Osteoblast (primary cell): ENCODE results near the gene RGS14. TPM values are rescaled to one million over a fixed set of nuclear protein-coding genes. Genes with fewer than 3 reads are reported as not detected.

ENCODE experiments used
- DNase-seq: peaks from one replicate; pipeline ENCODE4 v3.0.0; 2011; ENCODE audit warnings: low spot score, mixed read lengths; ENCODE audit not compliant: insufficient read length; ENCODE audit errors: missing footprints
- H2AFZ ChIP-seq: 2 replicates; pipeline ENCODE4 v1.6.0; 2011; ENCODE audit warnings: mild to moderate bottlenecking, low read length
- H3K27ac ChIP-seq: 2 replicates; pipeline ENCODE4 v1.5.1; 2011; ENCODE audit warnings: mild to moderate bottlenecking, low read depth, low read length, moderate library complexity
- H3K27me3 ChIP-seq: 2 replicates; pipeline ENCODE4 v1.6.0; 2012; ENCODE audit warnings: mild to moderate bottlenecking, control low read depth, inconsistent platforms, low read length, moderate library complexity; ENCODE audit not compliant: insufficient read depth
- H3K36me3 ChIP-seq: 2 replicates; pipeline ENCODE4 v1.5.1; 2011; ENCODE audit warnings: mild to moderate bottlenecking, low read length, control low read depth, moderate library complexity; ENCODE audit not compliant: insufficient read depth
- H3K4me1 ChIP-seq: 2 replicates; pipeline ENCODE4 v1.5.1; 2011; ENCODE audit warnings: mild to moderate bottlenecking, low read length, control low read depth, moderate library complexity; ENCODE audit not compliant: insufficient read depth
- H3K4me2 ChIP-seq: 2 replicates; pipeline ENCODE4 v1.6.0; 2011; ENCODE audit warnings: mild to moderate bottlenecking, low read length; ENCODE audit not compliant: insufficient read depth
- H3K4me3 ChIP-seq: fragments of 200-600 bp; sonication (generic); 3 replicates; pipeline ENCODE4 v1.5.1; 2012; ENCODE audit warnings: mild to moderate bottlenecking, low read length, inconsistent platforms; ENCODE audit not compliant: insufficient read depth
- H3K79me2 ChIP-seq: 2 replicates; pipeline ENCODE4 v1.6.0; 2012; ENCODE audit warnings: mild to moderate bottlenecking, low read length, control low read depth, inconsistent platforms; ENCODE audit not compliant: insufficient read depth
- H3K9me3 ChIP-seq: 2 replicates; pipeline ENCODE4 v1.5.1; 2011; ENCODE audit warnings: low read depth, low read length, control low read depth
- H4K20me1 ChIP-seq: 2 replicates; pipeline ENCODE4 v1.6.0; 2012; ENCODE audit warnings: mild to moderate bottlenecking, low read length, control low read depth; ENCODE audit not compliant: insufficient read depth
- CTCF ChIP-seq: IDR thresholded peaks from 2 replicates; pipeline ENCODE4 v1.5.1; 2011; ENCODE audit warnings: mild to moderate bottlenecking, low read depth, low read length, moderate library complexity; ENCODE audit errors: extremely low read depth
- total RNA-seq: library from RNA; depleted of rRNA; stranded (reverse); fragments of >200 nt; gene quantifications from 2 replicates; pipeline ENCODE4 v1.2.3, GENCODE V29; 2012

RGS14 gene
- total RNA-seq, 1 donor: 9.4 TPM

GRCh38 chr5:177370488-177371119, 12.9 kb downstream of the RGS14 start:
- TF ChIP-seq CTCF: peak; percentile 47
- Histone ChIP-seq H3K36me3 (no peaks in the 10 kb centered on the region), H3K79me2 (no peaks in the 10 kb centered on the region), H3K4me3 (peak overlapping the region; percentile 73), H3K4me2 (peak overlapping the region; percentile 87), H3K4me1 (peaks cover 7% of the 10 kb centered on the region), H4K20me1 (no peaks in the 10 kb centered on the region), H3K27me3 (peaks cover 6% of the 10 kb centered on the region), H3K9me3 (no peaks in the 10 kb centered on the region), H3K27ac (no peak overlapping the region), H2AFZ (no peak overlapping the region)
- peak; percentile 99 for DNase-seq

GRCh38 chr5:177371120-177372033, 13.7 kb downstream of the RGS14 start:
- H3K4me1 ChIP-seq: peaks cover 6% of the 10 kb centered on the region

GRCh38 chr5:177372034-177372896, 14.5 kb downstream of the RGS14 start:
- no peaks in the 10 kb centered on the region for H3K36me3 ChIP-seq
- H3K27ac ChIP-seq: no peak overlapping the region
- no peaks in the 10 kb centered on the region for H4K20me1 ChIP-seq
- H3K9me3 ChIP-seq: no peaks in the 10 kb centered on the region
- H3K27me3 ChIP-seq: peaks cover 6% of the 10 kb centered on the region
- H3K4me3 ChIP-seq: no peak overlapping the region
- H3K79me2 ChIP-seq: no peaks in the 10 kb centered on the region
- no peak for TF ChIP-seq CTCF
- no peak overlapping the region for H2AFZ ChIP-seq
- DNase-seq: peak; percentile 58
- H3K4me2 ChIP-seq: no peak overlapping the region
- H3K4me1 ChIP-seq: peaks cover 5% of the 10 kb centered on the region

More at GRCh38 chr5:177371120-177372033, 13.7 kb downstream of the RGS14 start:
- Histone ChIP-seq H3K79me2 (no peaks in the 10 kb centered on the region), H3K27me3 (peaks cover 6% of the 10 kb centered on the region), H2AFZ (peak overlapping the region; percentile 95), H3K27ac (no peak overlapping the region), H3K4me2 (peak overlapping the region; percentile 87), H3K36me3 (no peaks in the 10 kb centered on the region), H3K4me3 (peak overlapping the region; percentile 73), H4K20me1 (no peaks in the 10 kb centered on the region), H3K9me3 (no peaks in the 10 kb centered on the region)
- peak; percentile 78 for DNase-seq
- no peak for TF ChIP-seq CTCF
